ENCODE results near the gene CTAG1B. TPM values are rescaled to one million over a fixed set of nuclear protein-coding genes. Genes with fewer than 3 reads are reported as not detected.
"Not testable (repeated sequence)": the region's sequence is repeated elsewhere in the genome, so short reads cannot be mapped to it uniquely, and the experiment has no call there.

CTAG1B gene
- total RNA-seq, 1 experiment from 2014 or later = not detected

- H3K4me1 ChIP-seq (ENCODE audit: control insufficient read depth in 1 of 2, insufficient read depth in 2 of 2, low read length in 2 of 2); H3K4me3 ChIP-seq (replicated peaks in 1 of 2; ENCODE audit: low read depth in 1 of 2, low read length in 2 of 2); BruUV-seq (replicated peaks); H2AFZ ChIP-seq (ENCODE audit: low read depth, low read length, poor library complexity, severe bottlenecking); H3K9me3 ChIP-seq (ENCODE audit: control insufficient read depth in 1 of 2, insufficient read depth in 1 of 2, low read depth in 1 of 2, low read length in 2 of 2); H3K27ac ChIP-seq (ENCODE audit: low read depth, low read length); H3K9me2 ChIP-seq (ENCODE audit: insufficient read depth); H3K79me2 ChIP-seq (ENCODE audit: insufficient read depth, low read length); H3K9ac ChIP-seq (ENCODE audit: low read length); H4K20me1 ChIP-seq (ENCODE audit: insufficient read depth); intact Hi-C loops (cut with micrococcal nuclease); H3K4me2 ChIP-seq (ENCODE audit: low read length); ATAC-seq; H3K27me3 ChIP-seq (ENCODE audit: insufficient read depth, low read length); H3K36me3 ChIP-seq (ENCODE audit: control insufficient read depth in 1 of 2, insufficient read depth in 2 of 2, low read length in 2 of 2); RAD21 ChIA-PET (ENCODE audit: low non-redundant PET in 1 of 2, low total read pairs in 2 of 2, uncharacterized antibody in 2 of 2, unreplicated experiment in 2 of 2); POLR2A ChIA-PET; CTCF ChIA-PET; DNase-seq (ENCODE audit: low read depth, low spot score): not testable (repeated sequence)
Observed at GRCh38 chrX:154643708-154644107, 24.6 kb upstream of the CTAG1B start.

- H3K27me3 ChIP-seq (ENCODE audit: insufficient read depth, low read length); H2AFZ ChIP-seq (ENCODE audit: low read depth, low read length, poor library complexity, severe bottlenecking); intact Hi-C loops (cut with micrococcal nuclease); H3K27ac ChIP-seq (ENCODE audit: low read depth, low read length); H3K4me3 ChIP-seq (replicated peaks in 1 of 2; ENCODE audit: low read depth in 1 of 2, low read length in 2 of 2); H3K4me1 ChIP-seq (ENCODE audit: control insufficient read depth in 1 of 2, insufficient read depth in 2 of 2, low read length in 2 of 2); CTCF ChIA-PET; BruUV-seq (replicated peaks); RAD21 ChIA-PET (ENCODE audit: low non-redundant PET in 1 of 2, low total read pairs in 2 of 2, uncharacterized antibody in 2 of 2, unreplicated experiment in 2 of 2); H3K9me2 ChIP-seq (ENCODE audit: insufficient read depth); H3K4me2 ChIP-seq (ENCODE audit: low read length); DNase-seq (ENCODE audit: low read depth, low spot score); H4K20me1 ChIP-seq (ENCODE audit: insufficient read depth); H3K9ac ChIP-seq (ENCODE audit: low read length); H3K79me2 ChIP-seq (ENCODE audit: insufficient read depth, low read length); POLR2A ChIA-PET; H3K36me3 ChIP-seq (ENCODE audit: control insufficient read depth in 1 of 2, insufficient read depth in 2 of 2, low read length in 2 of 2); H3K9me3 ChIP-seq (ENCODE audit: control insufficient read depth in 1 of 2, insufficient read depth in 1 of 2, low read depth in 1 of 2, low read length in 2 of 2): not testable (repeated sequence)
- peak; percentile 55; the same call in 1 of the 2 replicates for ATAC-seq
Observed at GRCh38 chrX:154641740-154642139, 22.7 kb upstream of the CTAG1B start.

DNA sequence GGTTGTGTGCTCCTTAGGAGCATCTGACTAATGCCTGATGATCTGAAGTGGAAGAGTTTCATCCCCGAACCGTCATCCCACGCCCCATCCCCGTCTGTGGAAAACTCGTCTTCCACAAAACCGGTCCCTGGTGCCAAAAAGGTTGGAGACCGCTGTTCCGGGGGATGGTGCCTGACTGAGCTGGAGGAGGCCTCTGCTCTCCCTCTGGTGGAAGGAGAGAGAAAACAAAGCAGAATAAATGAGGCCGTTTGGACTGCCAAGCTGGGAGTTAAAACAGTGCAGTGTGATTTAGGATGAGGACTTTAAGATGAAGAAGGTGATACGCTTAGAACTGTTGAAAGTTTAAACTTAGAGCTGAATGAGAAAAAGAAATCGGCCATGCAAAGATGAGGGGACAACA is 14.6 kb upstream of the CTAG1B start:
- H3K79me2 ChIP-seq (ENCODE audit: insufficient read depth, low read length); H3K9me2 ChIP-seq (ENCODE audit: insufficient read depth); H3K9ac ChIP-seq (ENCODE audit: low read length); H3K4me3 ChIP-seq (replicated peaks in 1 of 2; ENCODE audit: low read depth in 1 of 2, low read length in 2 of 2); CTCF ChIA-PET; H3K27ac ChIP-seq (ENCODE audit: low read depth, low read length); RAD21 ChIA-PET (ENCODE audit: low non-redundant PET in 1 of 2, low total read pairs in 2 of 2, uncharacterized antibody in 2 of 2, unreplicated experiment in 2 of 2); BruUV-seq (replicated peaks); intact Hi-C loops (cut with micrococcal nuclease); POLR2A ChIA-PET; H3K4me2 ChIP-seq (ENCODE audit: low read length); H3K27me3 ChIP-seq (ENCODE audit: insufficient read depth, low read length); H3K36me3 ChIP-seq (ENCODE audit: control insufficient read depth in 1 of 2, insufficient read depth in 2 of 2, low read length in 2 of 2); H3K9me3 ChIP-seq (ENCODE audit: control insufficient read depth in 1 of 2, insufficient read depth in 1 of 2, low read depth in 1 of 2, low read length in 2 of 2); ATAC-seq; DNase-seq (ENCODE audit: low read depth, low spot score); H4K20me1 ChIP-seq (ENCODE audit: insufficient read depth); H2AFZ ChIP-seq (ENCODE audit: low read depth, low read length, poor library complexity, severe bottlenecking); H3K4me1 ChIP-seq (ENCODE audit: control insufficient read depth in 1 of 2, insufficient read depth in 2 of 2, low read length in 2 of 2): not testable (repeated sequence)

DNA sequence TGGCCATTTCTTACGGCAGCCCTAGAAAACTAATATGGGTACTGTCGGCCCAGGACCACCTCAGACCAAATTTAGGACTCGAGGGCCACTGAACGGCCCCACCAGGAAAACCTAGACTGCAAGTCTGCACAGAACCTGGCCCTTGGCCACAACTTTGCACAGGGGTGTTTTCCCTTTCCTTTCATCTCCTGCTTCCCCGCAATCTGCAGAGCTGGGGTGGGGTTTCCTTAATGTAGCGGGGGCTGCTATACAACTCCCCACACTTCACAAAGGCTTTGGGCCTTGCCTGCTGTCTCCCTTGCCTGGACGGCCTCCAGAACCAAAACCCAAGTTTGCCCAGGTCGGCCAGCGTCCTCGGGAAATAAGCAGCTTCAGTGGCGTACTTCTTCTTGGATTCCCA is 11.9 kb upstream of the CTAG1B start:
- H3K79me2 ChIP-seq (ENCODE audit: insufficient read depth, low read length); BruUV-seq (replicated peaks); H3K4me1 ChIP-seq (ENCODE audit: control insufficient read depth in 1 of 2, insufficient read depth in 2 of 2, low read length in 2 of 2); H3K36me3 ChIP-seq (ENCODE audit: control insufficient read depth in 1 of 2, insufficient read depth in 2 of 2, low read length in 2 of 2); CTCF ChIA-PET; H3K4me3 ChIP-seq (replicated peaks in 1 of 2; ENCODE audit: low read depth in 1 of 2, low read length in 2 of 2); ATAC-seq; H3K9ac ChIP-seq (ENCODE audit: low read length); H4K20me1 ChIP-seq (ENCODE audit: insufficient read depth); H3K9me3 ChIP-seq (ENCODE audit: control insufficient read depth in 1 of 2, insufficient read depth in 1 of 2, low read depth in 1 of 2, low read length in 2 of 2); H2AFZ ChIP-seq (ENCODE audit: low read depth, low read length, poor library complexity, severe bottlenecking); POLR2A ChIA-PET; DNase-seq (ENCODE audit: low read depth, low spot score); H3K4me2 ChIP-seq (ENCODE audit: low read length); H3K9me2 ChIP-seq (ENCODE audit: insufficient read depth); H3K27me3 ChIP-seq (ENCODE audit: insufficient read depth, low read length); H3K27ac ChIP-seq (ENCODE audit: low read depth, low read length); intact Hi-C loops (cut with micrococcal nuclease); RAD21 ChIA-PET (ENCODE audit: low non-redundant PET in 1 of 2, low total read pairs in 2 of 2, uncharacterized antibody in 2 of 2, unreplicated experiment in 2 of 2): not testable (repeated sequence)

DNA sequence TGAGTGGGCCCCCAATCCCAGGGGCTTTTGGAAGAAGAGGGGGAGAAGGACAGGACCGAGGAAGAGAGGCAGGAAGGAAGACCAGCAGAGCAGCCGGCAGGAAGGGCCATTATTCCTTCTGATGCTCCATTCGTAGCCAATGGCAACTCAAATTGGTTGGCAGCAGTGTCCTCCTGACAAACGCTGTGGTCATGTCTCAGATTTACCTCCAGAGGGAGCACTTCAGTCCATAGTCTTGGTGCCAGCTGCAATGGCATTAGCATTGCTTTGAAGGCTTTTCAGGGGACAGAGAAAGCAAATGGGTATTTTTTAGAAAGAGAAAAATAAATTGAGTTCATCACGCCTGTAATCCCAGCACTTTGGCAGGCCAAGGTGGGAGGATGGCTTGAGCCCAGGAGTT is 9.9 kb upstream of the CTAG1B start:
- BruUV-seq (replicated peaks); H4K20me1 ChIP-seq (ENCODE audit: insufficient read depth); H2AFZ ChIP-seq (ENCODE audit: low read depth, low read length, poor library complexity, severe bottlenecking); H3K4me2 ChIP-seq (ENCODE audit: low read length); H3K79me2 ChIP-seq (ENCODE audit: insufficient read depth, low read length); H3K9ac ChIP-seq (ENCODE audit: low read length); H3K27me3 ChIP-seq (ENCODE audit: insufficient read depth, low read length); POLR2A ChIA-PET; RAD21 ChIA-PET (ENCODE audit: low non-redundant PET in 1 of 2, low total read pairs in 2 of 2, uncharacterized antibody in 2 of 2, unreplicated experiment in 2 of 2); intact Hi-C loops (cut with micrococcal nuclease); H3K4me3 ChIP-seq (replicated peaks in 1 of 2; ENCODE audit: low read depth in 1 of 2, low read length in 2 of 2); H3K9me2 ChIP-seq (ENCODE audit: insufficient read depth); CTCF ChIA-PET; H3K36me3 ChIP-seq (ENCODE audit: control insufficient read depth in 1 of 2, insufficient read depth in 2 of 2, low read length in 2 of 2); H3K4me1 ChIP-seq (ENCODE audit: control insufficient read depth in 1 of 2, insufficient read depth in 2 of 2, low read length in 2 of 2); DNase-seq (ENCODE audit: low read depth, low spot score); H3K9me3 ChIP-seq (ENCODE audit: control insufficient read depth in 1 of 2, insufficient read depth in 1 of 2, low read depth in 1 of 2, low read length in 2 of 2); H3K27ac ChIP-seq (ENCODE audit: low read depth, low read length): not testable (repeated sequence)
- peak; percentile 88 for ATAC-seq
